ENCODE measurements around the gene DGKQ. TPM values are rescaled to one million over a fixed set of nuclear protein-coding genes. Genes with fewer than 3 reads are reported as not detected.

Gene DGKQ
- total RNA-seq (2014; rRNA removed; shearing (Covaris generic)): 17.4 and 25.0 TPM in 2 replicates

DNA sequence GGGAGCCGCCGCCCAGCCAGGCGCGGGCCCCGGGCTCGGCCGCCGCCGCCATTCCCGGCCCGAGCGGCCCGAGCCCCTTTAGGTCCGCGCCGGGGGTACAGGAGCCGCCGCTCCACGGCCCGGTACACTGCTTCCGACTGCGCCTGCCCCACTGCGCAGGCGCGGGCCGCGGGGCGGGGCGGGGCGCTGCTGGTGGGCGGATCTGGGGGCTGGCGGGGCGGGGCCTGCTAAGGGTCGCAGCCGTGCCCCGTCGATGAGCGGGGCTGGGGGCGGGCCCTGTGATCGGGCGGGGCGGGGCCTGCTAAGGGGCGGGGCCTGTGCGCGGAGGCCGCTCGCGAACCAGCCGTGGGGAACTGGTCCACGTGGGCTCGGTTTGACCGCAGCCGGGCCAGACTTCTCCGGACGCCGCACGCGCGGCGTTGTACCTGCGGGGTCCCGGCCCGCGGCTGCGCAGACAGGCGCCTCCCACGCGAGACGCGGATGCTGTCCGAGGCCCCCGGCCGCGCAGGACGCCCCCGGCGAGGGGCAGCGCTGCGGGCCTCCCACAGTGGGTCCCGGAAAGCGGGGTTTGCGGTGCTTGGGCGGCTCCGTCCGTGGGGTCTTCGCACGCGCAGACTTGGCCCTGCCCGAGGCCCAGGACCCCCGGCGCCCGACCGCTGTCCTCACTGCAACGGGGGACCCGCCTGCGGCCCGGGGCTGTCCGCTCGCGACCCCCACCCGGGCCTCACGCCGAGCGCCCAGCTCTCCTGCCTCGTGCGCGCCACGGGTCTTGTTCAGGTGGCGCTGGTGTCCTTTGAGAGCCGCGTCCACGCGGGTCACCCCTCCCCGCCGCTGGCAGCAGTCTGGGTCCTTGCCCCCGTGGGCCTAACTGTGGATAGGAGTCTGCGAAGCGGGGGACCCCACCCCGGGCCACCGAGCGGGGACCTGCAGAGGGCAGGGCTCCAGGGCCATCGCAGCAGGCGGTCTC is at the start of gene DGKQ:
Gene DGKQ, minus strand, starts transcription at position 139 of the 967 bp plus-strand sequence. Its CDS starts 87 bp downstream, at position 52.
- DNase-seq (ENCODE audit: low spot score): peak; percentile 42

- DNase-seq (ENCODE audit: low spot score): no peak
These were observed 49.3 kb upstream of the DGKQ start for GRCh38 chr4:1022739-1023066.

GRCh38 chr4:1022051-1022738 is 48.8 kb upstream of the DGKQ start:
- DNase-seq (ENCODE audit: low spot score): no peak

DNA sequence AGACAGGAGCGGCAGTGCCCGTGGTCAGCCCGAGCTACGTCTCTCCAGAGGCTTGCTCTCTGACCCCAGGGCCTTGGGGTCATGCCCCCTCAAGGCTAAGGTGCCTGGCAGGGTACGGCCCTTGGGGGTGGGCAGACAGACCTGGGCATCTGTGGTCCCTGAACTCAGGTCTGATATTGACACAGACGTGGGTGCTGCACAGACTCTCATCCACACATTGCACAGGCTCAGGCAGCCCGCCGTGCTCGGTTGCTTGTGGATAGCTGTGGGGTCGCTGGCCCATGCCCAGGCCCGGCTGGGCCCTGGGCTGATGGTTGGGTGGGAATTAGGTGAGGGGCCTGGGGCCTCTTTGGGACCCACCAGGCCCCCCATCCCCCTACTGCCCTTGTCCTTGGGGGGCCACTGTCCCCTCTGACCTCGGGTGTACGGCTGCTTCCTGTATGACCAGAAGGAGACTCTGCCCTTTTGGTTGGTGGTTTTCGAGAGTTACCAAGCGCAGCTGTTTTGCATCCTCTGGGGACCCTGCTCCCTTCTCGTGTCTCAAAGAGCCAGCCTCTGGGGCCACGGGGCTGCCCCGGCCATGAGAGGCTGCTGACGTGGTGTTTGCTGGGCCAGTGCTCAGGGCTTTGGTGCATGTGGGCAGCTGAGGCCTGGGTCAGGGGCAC is 48.1 kb upstream of the DGKQ start:
- DNase-seq (ENCODE audit: low spot score): no peak

DNA sequence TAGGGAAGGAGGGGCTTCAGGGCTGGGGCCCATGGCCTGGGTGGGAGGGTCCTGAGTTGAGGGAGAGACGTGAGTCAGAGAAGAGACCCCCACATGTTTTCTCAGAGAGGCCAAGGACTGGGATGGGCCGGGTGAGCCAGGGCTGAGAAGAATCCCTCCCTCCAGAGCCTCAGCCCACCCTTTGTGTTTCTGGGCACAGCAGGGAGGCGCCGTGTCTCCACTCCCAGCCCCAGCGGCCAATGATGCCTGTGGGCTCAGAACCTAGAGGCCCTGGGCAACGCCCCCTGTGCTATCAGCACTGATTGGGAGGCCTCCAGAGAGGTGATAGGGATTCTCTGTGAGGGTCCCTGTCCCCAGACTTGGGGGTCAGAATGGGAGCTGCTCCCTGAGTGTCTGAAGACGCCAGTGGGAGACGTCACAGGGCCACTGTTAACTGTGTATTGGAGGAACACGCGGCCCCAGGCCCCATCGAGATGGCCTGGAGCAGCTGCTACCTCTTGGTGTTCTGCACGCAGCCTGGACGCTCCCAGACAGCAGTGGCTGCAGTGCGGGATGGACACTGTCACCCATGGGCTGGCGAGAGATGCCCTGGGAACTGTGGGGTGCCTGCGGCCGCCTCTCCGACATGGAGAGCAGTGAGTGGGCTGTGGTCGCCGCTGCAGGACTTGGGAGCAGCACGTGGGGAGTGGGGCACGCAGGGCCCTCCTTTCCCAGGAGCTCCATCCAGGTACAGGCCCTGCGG is 46.5 kb upstream of the DGKQ start:
- no peak for DNase-seq (ENCODE audit: low spot score)

DNA sequence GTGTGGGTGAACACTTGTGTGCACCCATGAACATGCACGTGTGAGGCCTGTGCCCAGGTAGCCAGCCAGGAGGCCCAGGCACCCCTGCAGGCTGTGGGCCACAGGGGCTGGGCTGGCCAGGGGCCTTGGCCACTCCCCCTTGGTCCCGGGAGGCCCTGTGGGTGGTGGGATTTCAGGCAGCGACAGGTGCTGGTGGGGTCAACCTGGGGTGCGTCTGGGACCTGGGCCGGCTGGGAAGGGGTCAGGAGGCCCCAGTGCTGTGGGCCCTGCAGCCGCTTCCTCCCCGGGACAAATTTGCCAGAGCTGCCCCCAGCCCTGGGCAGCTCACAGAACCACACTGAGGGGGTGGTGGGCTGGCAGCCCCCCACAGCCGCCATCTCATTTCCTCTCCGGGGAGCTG is 46.0 kb upstream of the DGKQ start:
- DNase-seq (ENCODE audit: low spot score): no peak

- no peak for DNase-seq (ENCODE audit: low spot score)
These were observed 45.0 kb upstream of the DGKQ start for GRCh38 chr4:1018147-1019020.

GRCh38 chr4:1017706-1018105 is 44.3 kb upstream of the DGKQ start:
- no peak for DNase-seq (ENCODE audit: low spot score)

- DNase-seq (ENCODE audit: low spot score): no peak
These were observed 43.8 kb upstream of the DGKQ start for GRCh38 chr4:1017211-1017610.

DNA sequence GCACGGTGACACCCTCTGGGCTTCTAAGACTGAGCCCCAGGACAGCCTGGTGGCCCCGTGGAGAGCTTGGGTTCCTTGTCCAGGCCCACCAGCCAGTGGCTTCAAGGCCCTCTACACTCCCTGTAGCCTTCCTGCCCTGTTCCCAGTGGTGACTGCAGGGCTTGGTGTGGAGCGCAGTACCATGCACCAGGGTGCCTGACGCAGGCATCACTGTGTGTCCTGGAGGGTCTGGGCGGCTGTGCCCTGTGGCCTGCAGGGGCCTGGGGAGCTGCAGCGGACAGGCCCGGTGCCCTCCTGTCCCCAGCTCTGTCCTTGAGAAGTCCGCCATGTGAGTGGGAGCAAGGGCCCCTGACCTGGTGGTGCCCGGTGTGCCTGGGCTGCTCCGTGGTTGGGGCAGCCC is 42.4 kb upstream of the DGKQ start:
- DNase-seq (ENCODE audit: low spot score): no peak

DNA sequence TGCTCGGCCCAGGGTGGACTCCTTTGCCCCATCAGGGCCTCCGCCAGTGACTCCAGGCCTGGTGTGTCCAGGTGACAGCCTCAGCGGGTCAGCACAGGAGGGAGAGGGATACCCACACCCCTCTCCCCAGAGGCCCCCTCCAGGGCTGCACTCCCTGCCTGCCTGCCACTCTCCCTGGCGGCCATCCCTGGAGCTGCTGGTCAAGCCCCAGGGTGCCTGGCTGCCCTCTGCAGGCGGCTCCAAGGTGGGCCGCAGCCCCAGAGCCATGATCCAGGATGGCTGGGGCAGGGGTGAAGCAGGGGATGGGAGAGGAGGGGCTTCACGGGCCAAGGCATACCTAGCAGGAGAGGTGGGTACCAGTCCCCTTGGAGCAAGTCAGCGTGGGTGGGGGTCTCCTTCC is 41.8 kb upstream of the DGKQ start:
- no peak for DNase-seq (ENCODE audit: low spot score)

DNA sequence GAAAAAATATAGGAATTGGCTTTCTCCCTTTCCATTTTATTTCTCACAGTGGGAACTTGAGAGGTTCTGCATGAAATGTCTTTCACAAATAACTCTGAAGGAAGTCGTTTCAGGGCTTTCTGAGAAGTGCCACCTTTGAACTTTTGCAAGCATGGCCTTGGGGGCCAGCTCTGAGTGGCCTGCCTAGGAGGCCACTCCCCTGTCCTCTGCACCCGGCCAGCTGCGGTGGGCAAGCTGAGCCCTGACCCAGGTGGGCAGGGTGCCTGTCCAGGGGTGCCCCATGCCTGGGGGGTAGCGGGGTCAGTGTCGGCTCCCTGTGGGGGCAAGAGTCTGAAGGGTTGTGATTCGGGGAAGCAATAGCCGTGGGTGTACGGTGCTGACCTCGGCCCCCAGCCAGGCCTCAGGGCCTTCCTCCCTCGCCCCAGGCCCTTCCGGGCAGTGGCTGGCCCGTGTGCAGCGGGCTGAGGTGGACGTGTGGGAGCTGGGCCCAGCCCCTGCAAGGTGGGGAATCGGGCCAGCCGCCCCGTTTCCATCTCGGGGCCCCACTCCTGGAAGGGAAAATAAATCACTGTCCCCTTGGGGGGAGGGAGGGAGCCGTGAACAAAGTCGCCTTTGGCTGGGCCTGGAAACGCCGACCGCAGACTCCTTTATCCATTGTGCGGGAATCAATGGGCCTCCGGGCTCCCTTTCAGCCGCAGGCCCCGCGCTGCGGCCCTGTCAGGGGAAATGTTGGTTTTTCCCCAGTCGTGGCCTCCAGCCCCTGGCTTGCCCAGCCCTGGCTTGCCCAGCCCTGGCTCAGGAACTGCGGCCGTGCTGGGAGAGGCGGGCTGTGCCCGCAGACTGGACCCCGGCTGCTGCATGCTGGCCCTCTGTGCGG is 41.2 kb upstream of the DGKQ start:
- DNase-seq (ENCODE audit: low spot score): no peak

DNA sequence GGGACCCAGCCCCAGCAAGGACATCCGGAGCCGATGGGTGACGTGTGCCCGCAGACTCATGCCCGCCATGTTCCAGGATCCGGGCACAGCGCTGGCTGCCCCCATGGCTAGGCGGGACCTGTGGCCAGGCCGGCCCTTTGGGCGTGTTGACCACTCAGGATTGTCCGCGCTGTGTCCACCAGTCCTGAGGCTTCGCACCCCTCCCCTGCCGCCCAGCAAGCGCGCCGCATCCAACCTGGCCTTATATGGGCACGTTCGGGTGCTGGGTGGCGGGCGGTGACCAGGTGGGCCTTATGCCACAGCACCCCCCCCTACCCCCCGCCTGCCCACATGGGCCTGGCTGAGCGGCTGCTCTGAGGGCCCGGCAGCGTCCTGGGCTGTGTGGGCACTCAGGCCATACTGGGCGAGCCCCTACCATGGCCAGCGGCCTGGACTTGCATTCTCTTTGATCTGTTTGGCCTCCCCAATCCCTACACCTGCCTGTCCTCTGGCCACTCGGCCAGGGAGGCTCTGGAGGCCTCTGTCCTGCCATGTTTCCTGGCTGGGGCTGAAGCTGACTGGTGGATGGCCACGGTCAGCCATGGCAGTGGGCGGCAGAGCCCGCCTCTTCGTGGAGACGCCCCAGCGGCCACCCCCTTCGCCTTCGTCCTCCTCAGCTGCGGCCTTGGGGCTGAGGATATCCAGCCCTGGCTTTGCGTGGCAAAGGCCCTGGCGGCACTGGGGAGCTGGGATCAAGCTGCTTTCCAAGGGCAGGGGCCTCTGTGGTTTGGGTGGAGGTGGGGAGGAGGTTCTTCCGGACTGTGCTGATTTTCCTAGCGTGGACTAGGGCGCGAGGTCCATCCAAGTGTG is 40.1 kb upstream of the DGKQ start:
- DNase-seq (ENCODE audit: low spot score): no peak

- DNase-seq (ENCODE audit: low spot score): peak; percentile 43
These were observed 38.8 kb upstream of the DGKQ start for GRCh38 chr4:1012034-1012739.

- DNase-seq (ENCODE audit: low spot score): no peak
These were observed 38.3 kb upstream of the DGKQ start for GRCh38 chr4:1011666-1012033.

GRCh38 chr4:1011022-1011665 is 37.8 kb upstream of the DGKQ start, which contains the start of gene FGFRL1:
Gene FGFRL1 (plus strand): TSS chr4:1011626. CDS start chr4:1012486, 860 bp downstream.
- DNase-seq (ENCODE audit: low spot score): peak; percentile 67

GRCh38 chr4:1010395-1011021 is 37.1 kb upstream of the DGKQ start:
- no peak for DNase-seq (ENCODE audit: low spot score)

All from A172 (cell line).